Ovary (tissue), 3 donors: ENCODE results near the gene ERBB2.

Source experiments
- CTCF ChIP-seq, 3 donors: fragments of 450-650 bp in 2 of 3; fragments of 200-600 bp in 1 of 3; IDR thresholded peaks; one replicate each; pipeline versions ENCODE4 v1.5.1 to v1.8.0; 2016 to 2022; ENCODE audit warnings: antibody characterized with exemption in 3 of 3, mild to moderate bottlenecking in 1 of 3
- EP300 ChIP-seq: sonication (generic); formaldehyde crosslinking; IDR thresholded peaks from one replicate; pipeline ENCODE4 v1.6.1; 2017; ENCODE audit warnings: antibody characterized with exemption
- POLR2A ChIP-seq: fragments of 450-650 bp; IDR thresholded peaks from one replicate; pipeline ENCODE4 v1.6.1; 2017; ENCODE audit warnings: antibody characterized with exemption, mild to moderate bottlenecking, moderate library complexity
- donor health status: DM: no; HTN: no; CAD: no.

- no peak for TF ChIP-seq CTCF (IDR thresholded peaks at IDR 0.05)
- no peak for TF ChIP-seq POLR2A
- TF ChIP-seq EP300, result no peak
These were observed 25.7 kb upstream of the ERBB2 start for GRCh38 chr17:39674179-39674578.
